HEK293 (cell line): ENCODE data around the gene ALKBH3.

Source experiments
- CTCF ChIA-PET: fragments of 350-600 bp; formaldehyde crosslinking; extraction: SDS; loops from one replicate; lab custom pipeline; 2021; ENCODE audit warnings: antibody characterized with exemption; lab: Yijun Ruan, JAX
- POLR2A ChIA-PET: fragments of 300-600 bp; formaldehyde crosslinking; extraction: SDS; loops from one replicate; lab custom pipeline; 2020; ENCODE audit warnings: antibody characterized with exemption, inconsistent platforms; lab: Yijun Ruan, JAX
- H3K27ac ChIP-seq: fragments of 200-500 bp; sonication (Bioruptor generic); 2 replicates; pipeline ENCODE4 v1.5.1; 2014; ENCODE audit warnings: low read depth, low read length, control low read depth, inconsistent platforms; ENCODE audit errors: extremely low read depth
- H3K36me3 ChIP-seq, 2 experiments: fragments of 200-500 bp in 1 of 2; sonication (Bioruptor generic) in 1 of 2; 1 replicate in 1 of 2; 2 replicates in 1 of 2; pipeline ENCODE4 v1.5.1; 2014 to 2017; ENCODE audit warnings: inconsistent platforms in 2 of 2, low read length in 2 of 2; ENCODE audit not compliant: control insufficient read depth in 2 of 2, insufficient read depth in 1 of 2
- H3K4me1 ChIP-seq: fragments of 200-500 bp; sonication (Bioruptor generic); 2 replicates; pipeline ENCODE4 v1.5.1; 2014; ENCODE audit warnings: mild to moderate bottlenecking, low read length, inconsistent platforms; ENCODE audit not compliant: control insufficient read depth, insufficient read depth
- H3K4me3 ChIP-seq: 2 replicates; pipeline ENCODE4 v1.5.1; 2011; ENCODE audit warnings: low read depth, mild to moderate bottlenecking, control low read depth, low read length, moderate library complexity
- H3K9me3 ChIP-seq: fragments of 200-500 bp; sonication (Bioruptor generic); 2 replicates; pipeline ENCODE4 v1.5.1; 2014; ENCODE audit warnings: low read depth, low read length, inconsistent platforms; ENCODE audit not compliant: control insufficient read depth, insufficient read depth
- HOXC10 ChIP-seq: sonication (generic); formaldehyde crosslinking; IDR thresholded peaks from 2 replicates; pipeline ENCODE4 v1.8.1; 2023; ENCODE audit warnings: mild to moderate bottlenecking, missing genetic modification reagents
- INSM2 ChIP-seq: fragments of 450-650 bp; formaldehyde crosslinking; IDR thresholded peaks from 2 replicates; pipeline ENCODE4 v1.5.1; 2016; ENCODE audit warnings: missing biosample characterization, missing genetic modification characterization
- KLF17 ChIP-seq: fragments of 450-650 bp; formaldehyde crosslinking; IDR thresholded peaks from 2 replicates; pipeline ENCODE4 v1.5.1; 2016; ENCODE audit warnings: missing biosample characterization, missing genetic modification characterization
- OVOL3 ChIP-seq: fragments of 450-650 bp; formaldehyde crosslinking; IDR thresholded peaks from 2 replicates; pipeline ENCODE4 v1.5.1; 2016; ENCODE audit warnings: missing biosample characterization, missing genetic modification characterization
- SCRT2 ChIP-seq: fragments of 450-650 bp; formaldehyde crosslinking; IDR thresholded peaks from 2 replicates; pipeline ENCODE4 v1.5.1; 2016; ENCODE audit warnings: missing biosample characterization, missing genetic modification characterization
- YY2 ChIP-seq: fragments of 450-650 bp; formaldehyde crosslinking; IDR thresholded peaks from 2 replicates; pipeline ENCODE4 v1.5.1; 2016; ENCODE audit warnings: missing biosample characterization, missing genetic modification characterization
- ZBTB44 ChIP-seq: fragments of 450-650 bp; IDR thresholded peaks from 2 replicates; pipeline ENCODE4 v1.5.1; 2018; ENCODE audit warnings: missing biosample characterization, mild to moderate bottlenecking, missing genetic modification characterization
- ZBTB6 ChIP-seq: fragments of 450-650 bp; formaldehyde crosslinking; IDR thresholded peaks from 2 replicates; pipeline ENCODE4 v1.5.1; 2017; ENCODE audit warnings: missing biosample characterization, missing genetic modification characterization
- ZNF138 ChIP-seq: fragments of 450-650 bp; formaldehyde crosslinking; IDR thresholded peaks from 2 replicates; pipeline ENCODE4 v1.5.1; 2016; ENCODE audit warnings: missing biosample characterization, missing genetic modification characterization, borderline replicate concordance
- ZNF18 ChIP-seq: fragments of 450-650 bp; formaldehyde crosslinking; IDR thresholded peaks from 2 replicates; pipeline ENCODE4 v1.5.1; 2016; ENCODE audit warnings: missing biosample characterization, missing genetic modification characterization
- ZNF37A ChIP-seq: fragments of 450-650 bp; IDR thresholded peaks from 2 replicates; pipeline ENCODE4 v1.5.1; 2018; ENCODE audit warnings: missing biosample characterization, missing genetic modification characterization
- ZNF391 ChIP-seq: fragments of 450-650 bp; formaldehyde crosslinking; IDR thresholded peaks from 2 replicates; pipeline ENCODE4 v1.5.1; 2016; ENCODE audit warnings: low read depth, missing biosample characterization, missing genetic modification characterization, borderline replicate concordance
- ZNF510 ChIP-seq: fragments of 450-650 bp; formaldehyde crosslinking; IDR thresholded peaks from 2 replicates; pipeline ENCODE4 v1.5.1; 2018; ENCODE audit warnings: mild to moderate bottlenecking, missing genetic modification characterization, missing biosample characterization; ENCODE audit not compliant: insufficient replicate concordance
- ZNF529 ChIP-seq: fragments of 450-650 bp; formaldehyde crosslinking; IDR thresholded peaks from 2 replicates; pipeline ENCODE4 v1.5.1; 2017; ENCODE audit warnings: missing genetic modification characterization, missing biosample characterization; ENCODE audit not compliant: insufficient replicate concordance
- ZNF544 ChIP-seq: fragments of 450-650 bp; formaldehyde crosslinking; IDR thresholded peaks from 2 replicates; pipeline ENCODE4 v1.5.0; 2017; ENCODE audit warnings: missing biosample characterization, missing genetic modification characterization
- ZNF549 ChIP-seq: fragments of 450-650 bp; IDR thresholded peaks from 2 replicates; pipeline ENCODE4 v1.5.1; 2018; ENCODE audit warnings: missing biosample characterization, missing genetic modification characterization, mild to moderate bottlenecking, inconsistent platforms, moderate library complexity
- ZNF626 ChIP-seq: fragments of 450-650 bp; sonication (Bioruptor Pico); formaldehyde crosslinking; IDR thresholded peaks from 2 replicates; pipeline ENCODE4 v1.5.1; 2018; ENCODE audit warnings: missing biosample characterization, missing genetic modification characterization, inconsistent platforms
- ZNF692 ChIP-seq: fragments of 450-650 bp; formaldehyde crosslinking; IDR thresholded peaks from 2 replicates; pipeline ENCODE4 v1.5.1; 2016; ENCODE audit warnings: missing biosample characterization, missing genetic modification characterization
- ZNF830 ChIP-seq: fragments of 450-650 bp; IDR thresholded peaks from 2 replicates; pipeline ENCODE4 v1.5.0; 2018; ENCODE audit warnings: missing biosample characterization, missing genetic modification characterization, low read depth, mild to moderate bottlenecking, moderate library complexity
- ZNF843 ChIP-seq: fragments of 450-650 bp; formaldehyde crosslinking; IDR thresholded peaks from 2 replicates; pipeline ENCODE4 v1.5.1; 2016; ENCODE audit warnings: missing biosample characterization, missing genetic modification characterization
- ZSCAN18 ChIP-seq: fragments of 450-650 bp; formaldehyde crosslinking; IDR thresholded peaks from 2 replicates; pipeline ENCODE4 v1.5.1; 2016; ENCODE audit warnings: missing biosample characterization, missing genetic modification characterization

Gene ALKBH3

GRCh38 chr11:43919852-43920597 is 39.4 kb downstream of the ALKBH3 start (continued):
- no peak for TF ChIP-seq ZBTB44 (tag by site-specific recombination)

- Histone ChIP-seq H3K9me3 (no peaks in the 10 kb centered on the region), H3K27ac (no peak overlapping the region), H3K36me3 (peaks cover 0 to 49% of the 10 kb centered on the region in 2 experiments; a peak in 1 of 3 replicates), H3K4me3 (no peak overlapping the region), H3K4me1 (no peaks in the 10 kb centered on the region)
- ChIA-PET POLR2A (interaction anchor here (1.2 to 1.3 kb wide), 2 partner anchors 13 to 240 kb away, joined by 3 read pairs; partner anchors contain the start of gene HSD17B12), CTCF (interaction anchor here (0.6 to 1.4 kb wide), 3 partner anchors 31 to 151 kb away, joined by 3 to 4 read pairs (median 4); no protein-coding TSS in a partner anchor)
- peak; percentile 73 for TF ChIP-seq ZNF843 (tag by site-specific recombination)
- TF ChIP-seq YY2, result no peak
- TF ChIP-seq ZNF692 (tag by site-specific recombination), result peak; percentile 77
- no peak for TF ChIP-seq ZNF626
- no peak for TF ChIP-seq ZNF830 (tag by site-specific recombination)
- no peak for TF ChIP-seq ZNF37A
- no peak for TF ChIP-seq ZNF529 (tag by site-specific recombination)
- TF ChIP-seq INSM2, result peak; percentile 96
- TF ChIP-seq SCRT2, result peak; percentile 30; the same call in 1 of the 2 replicates
- TF ChIP-seq ZNF544 (tag by site-specific recombination), result no peak
- no peak for TF ChIP-seq HOXC10 (CRISPR knock-in tag)
- no peak for TF ChIP-seq ZBTB6 (tag by site-specific recombination)
- TF ChIP-seq ZNF510, result no peak
- TF ChIP-seq ZNF391 (tag by site-specific recombination), result 0 out of 2 replicates have a peak, but pooled peaks have one; percentile 49
- TF ChIP-seq KLF17 (tag by site-specific recombination), result peak; percentile 97
- no peak for TF ChIP-seq ZNF138
- no peak for TF ChIP-seq ZNF549 (tag by site-specific recombination)
- TF ChIP-seq ZSCAN18 (tag by site-specific recombination), result no peak
- TF ChIP-seq ZNF18 (tag by site-specific recombination), result no peak
- no peak for TF ChIP-seq OVOL3 (tag by site-specific recombination)
These were observed 40.2 kb downstream of the ALKBH3 start for GRCh38 chr11:43920598-43921419.
